GM18526 (cell line): ENCODE data around the gene IGF2BP2.

Experiments used
- POLR2A ChIP-seq: IDR thresholded peaks from 3 replicates; pipeline ENCODE4 v1.6.1; 2011; ENCODE audit not compliant: insufficient read length; ENCODE audit errors: extremely low read depth

The IGF2BP2 gene

GRCh38 chr3:185825006-185825638 is at the start of gene IGF2BP2:
TSS of gene IGF2BP2 (minus strand) at chr3:185825042. CDS start at chr3:185824960, 82 bp downstream.
- TF ChIP-seq POLR2A: no peak

DNA sequence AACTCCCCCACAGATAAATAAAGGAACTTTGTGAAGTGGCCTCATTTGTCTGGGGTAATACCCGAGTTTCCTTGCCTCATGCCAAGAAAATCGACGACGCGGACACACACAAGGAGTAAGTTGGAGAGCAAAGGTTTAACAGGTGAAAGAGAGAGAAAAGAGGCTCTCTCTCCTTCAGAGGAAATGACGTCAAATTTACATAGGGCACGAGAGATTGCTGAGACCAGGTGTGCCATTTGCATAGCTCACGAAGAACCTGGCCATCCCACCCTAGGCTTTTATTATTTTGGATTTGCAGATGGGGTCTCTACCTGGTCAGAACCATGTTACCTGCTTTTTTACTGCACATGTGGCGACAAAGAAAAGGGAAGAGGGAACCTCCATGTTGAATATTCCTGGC is 49.3 kb upstream of the IGF2BP2 start:
- TF ChIP-seq POLR2A: no peak

- no peak for TF ChIP-seq POLR2A
Observed at GRCh38 chr3:185867650-185868049, 42.8 kb upstream of the IGF2BP2 start.

- no peak for TF ChIP-seq POLR2A
Observed at GRCh38 chr3:185866995-185867394, 42.2 kb upstream of the IGF2BP2 start.

DNA sequence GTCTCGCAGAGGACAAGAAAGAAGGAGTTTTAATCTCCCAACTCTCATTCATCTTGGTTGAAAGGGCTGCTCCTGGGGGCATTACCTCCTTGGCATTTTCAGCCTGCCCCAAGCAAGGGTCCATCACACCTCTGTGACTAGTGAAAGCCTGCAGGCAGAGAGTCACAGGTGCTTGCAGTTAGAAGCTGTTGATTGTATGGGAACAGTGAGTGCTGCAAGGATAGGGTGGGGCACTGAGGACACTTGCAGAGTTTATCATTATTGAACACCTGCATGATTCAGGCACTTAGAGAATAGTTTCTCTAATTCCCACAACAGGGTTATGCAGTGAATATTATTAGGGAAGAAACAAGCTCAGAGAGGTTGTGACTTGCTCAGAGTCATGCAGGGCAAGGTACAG is 41.7 kb upstream of the IGF2BP2 start:
- TF ChIP-seq POLR2A: no peak

DNA sequence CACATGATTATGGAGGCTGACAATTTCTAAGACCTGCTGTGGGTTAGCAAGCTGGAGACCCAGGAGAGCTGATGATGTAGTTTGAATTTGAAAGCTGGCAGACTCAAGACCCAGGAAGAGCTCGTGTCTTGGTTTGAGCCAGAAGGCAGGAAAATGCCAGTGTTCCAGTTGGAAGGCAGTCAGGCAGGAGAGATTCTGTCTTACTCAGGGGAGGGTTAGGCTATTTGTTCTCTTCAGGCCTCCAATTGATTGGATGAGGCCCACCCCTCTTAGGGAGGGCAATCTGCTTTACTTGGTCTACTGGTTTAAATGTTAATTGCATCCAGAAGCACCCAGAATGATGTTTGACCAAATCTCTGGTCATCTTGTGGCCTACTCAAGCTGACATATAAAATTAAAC is 40.4 kb upstream of the IGF2BP2 start:
- TF ChIP-seq POLR2A: no peak

DNA sequence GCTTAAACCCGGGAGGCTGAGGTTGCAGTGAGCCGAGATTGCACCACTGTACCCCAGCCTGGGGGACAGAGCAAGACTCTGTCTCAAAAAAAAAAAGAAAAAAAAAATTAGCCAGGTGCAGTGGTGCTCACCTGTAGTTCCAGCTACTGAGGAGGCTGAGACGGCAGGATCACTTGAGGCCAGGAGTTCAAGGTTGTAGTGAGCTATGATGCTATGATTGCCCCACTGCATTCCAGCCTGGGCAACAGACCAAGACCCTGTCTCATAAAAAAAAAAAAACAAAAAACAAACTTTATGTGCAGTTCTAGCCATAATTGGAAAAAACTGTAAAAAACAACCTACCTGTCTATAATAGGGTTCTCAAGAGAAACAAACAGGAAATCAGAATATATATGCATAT is 39.9 kb upstream of the IGF2BP2 start:
- no peak for TF ChIP-seq POLR2A

- TF ChIP-seq POLR2A: no peak
Observed at GRCh38 chr3:185862920-185863319, 38.1 kb upstream of the IGF2BP2 start.

- no peak for TF ChIP-seq POLR2A
Observed at GRCh38 chr3:185859294-185859972, 34.6 kb upstream of the IGF2BP2 start.

DNA sequence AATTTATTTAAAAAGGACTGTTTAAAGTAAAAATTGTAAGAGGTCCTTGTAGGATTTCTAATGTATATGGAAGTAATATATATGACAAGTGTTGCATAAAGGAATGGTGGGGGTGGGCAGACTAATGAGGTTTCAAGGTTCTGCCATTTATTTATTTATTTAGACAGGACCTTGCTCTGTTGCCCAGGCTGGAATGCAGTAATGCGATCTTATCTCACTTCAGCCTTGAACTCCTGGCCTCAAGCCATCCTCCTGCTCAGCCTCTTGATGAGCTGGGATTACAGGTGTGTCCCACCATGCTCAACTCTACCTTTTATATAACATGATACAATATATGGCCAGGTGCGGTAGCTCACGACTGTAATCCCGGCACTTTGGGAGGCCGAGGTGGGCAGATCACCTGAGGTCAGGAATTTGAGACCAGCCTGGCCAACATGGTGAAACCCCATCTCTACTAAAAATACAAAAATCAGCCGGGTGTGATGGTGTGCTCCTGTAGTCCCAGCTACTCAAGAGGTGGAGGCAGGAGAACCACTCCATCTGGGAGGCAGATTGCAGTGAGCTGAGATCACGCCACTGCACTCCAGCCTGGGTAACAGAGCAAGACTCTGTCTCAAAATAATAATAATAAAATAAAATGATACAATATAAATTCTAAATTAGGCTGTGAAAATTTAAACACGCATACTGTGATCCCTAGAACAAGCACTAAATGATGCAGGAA is 33.8 kb upstream of the IGF2BP2 start:
- no peak for TF ChIP-seq POLR2A

DNA sequence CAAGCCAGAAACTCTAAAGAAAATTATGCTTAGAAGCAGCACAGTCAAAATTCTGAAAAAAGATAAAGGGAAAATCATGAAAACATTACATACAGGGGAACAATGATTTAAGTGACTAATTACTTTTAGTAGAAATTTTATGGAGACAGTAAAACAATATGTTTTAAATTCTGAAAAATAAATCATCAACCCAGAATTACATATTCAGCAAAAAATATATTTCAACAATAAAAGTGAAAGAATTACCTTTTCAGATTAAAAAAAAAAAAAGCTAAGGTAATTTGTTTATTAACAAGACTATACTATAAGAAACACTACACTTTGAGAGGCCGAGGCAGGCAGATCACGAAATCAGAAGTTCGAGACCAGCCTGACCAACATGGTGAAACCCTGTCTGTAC is 32.4 kb upstream of the IGF2BP2 start:
- no peak for TF ChIP-seq POLR2A

DNA sequence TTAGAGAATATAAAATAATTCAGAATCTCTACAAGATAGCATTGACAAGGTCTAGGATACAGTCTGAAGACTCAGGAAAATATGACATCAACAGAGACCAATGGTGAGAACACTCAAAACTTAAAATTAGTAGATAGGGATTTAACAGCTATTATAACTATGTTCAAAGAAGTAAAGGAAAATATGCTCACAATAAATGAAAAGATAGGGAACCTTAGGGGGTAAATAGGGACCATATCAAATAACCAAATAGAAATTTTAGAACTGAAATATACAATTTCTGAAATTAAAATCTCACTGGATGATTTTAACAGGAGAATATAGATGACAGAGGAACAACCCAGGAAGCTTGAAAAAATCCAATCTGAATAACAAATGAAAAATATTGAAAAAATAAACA is 31.8 kb upstream of the IGF2BP2 start:
- no peak for TF ChIP-seq POLR2A

- no peak for TF ChIP-seq POLR2A
Observed at GRCh38 chr3:185852635-185853034, 27.8 kb upstream of the IGF2BP2 start.

DNA sequence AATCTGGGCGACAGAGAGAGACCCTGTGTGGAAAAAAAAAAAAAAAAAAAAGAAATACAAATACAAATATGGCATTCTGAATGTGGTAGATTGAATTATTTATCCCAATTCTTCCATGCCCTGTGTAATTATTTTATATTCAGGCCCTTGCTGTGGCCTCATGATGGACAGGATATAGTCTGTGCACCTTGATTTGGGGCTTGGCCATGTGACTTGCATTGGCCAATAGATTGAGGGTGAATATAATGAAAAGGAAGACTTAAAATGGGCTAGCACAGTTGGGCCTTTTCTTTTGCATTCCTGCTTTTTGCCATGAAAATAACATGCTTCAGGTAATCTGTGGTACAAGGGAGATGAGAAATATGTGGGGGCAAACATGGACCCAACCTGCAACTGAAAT is 27.1 kb upstream of the IGF2BP2 start:
- no peak for TF ChIP-seq POLR2A

DNA sequence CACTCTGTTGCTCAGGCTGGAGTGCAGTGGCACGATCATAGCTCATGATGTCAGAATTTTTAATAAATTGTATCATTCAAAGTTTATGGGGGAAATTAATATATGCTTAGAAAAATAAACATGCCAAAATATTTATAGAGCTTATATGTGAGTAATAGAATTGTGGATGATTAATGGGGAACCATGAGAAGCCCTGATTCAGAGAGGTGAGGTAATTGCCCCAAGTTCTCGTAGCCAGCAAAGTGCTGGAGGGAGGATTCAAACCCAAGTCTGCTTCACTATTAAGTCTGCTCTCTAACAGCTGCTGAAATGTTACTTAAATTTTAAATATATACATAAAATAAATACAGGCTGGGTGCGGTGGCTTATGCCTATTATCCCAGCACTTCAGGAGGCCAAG is 26.2 kb upstream of the IGF2BP2 start:
- no peak for TF ChIP-seq POLR2A

GRCh38 chr3:185847506-185847905 is 22.7 kb upstream of the IGF2BP2 start:
- TF ChIP-seq POLR2A: no peak
